GM23338 (cell line): ENCODE data around the gene MESD. TPM values are rescaled to one million over a fixed set of nuclear protein-coding genes. Genes with fewer than 3 reads are reported as not detected.

Experiments
- ATAC-seq: fragments of 200-7000 bp; cut with Tn5 transposase; 3 replicates; pipeline ENCODE4 v1.9.1; 2020
- DNase-seq: peaks from one replicate; pipeline ENCODE4 v3.0.0-alpha.2; 2015; ENCODE audit warnings: low spot score
- H2AFZ ChIP-seq: fragments of 200-600 bp; sonication (generic); 2 replicates; pipeline ENCODE4 v1.8.0; 2016; ENCODE audit warnings: antibody characterized with exemption, mild to moderate bottlenecking, moderate library complexity
- H3F3A ChIP-seq: fragments of 200-600 bp; sonication (generic); replicated peaks from 2 replicates; pipeline ENCODE4 v1.8.0; 2017; ENCODE audit warnings: antibody characterized with exemption, mixed run types, low read depth
- H3K27ac ChIP-seq: fragments of 200-600 bp; sonication (generic); 2 replicates; pipeline ENCODE4 v1.6.1; 2016; ENCODE audit warnings: low read depth
- H3K27me3 ChIP-seq: fragments of 200-600 bp; sonication (generic); 2 replicates; pipeline ENCODE4 v1.8.0; 2016; ENCODE audit warnings: mild to moderate bottlenecking, mixed run types, moderate library complexity; ENCODE audit not compliant: insufficient read depth
- H3K36me3 ChIP-seq: fragments of 200-600 bp; sonication (generic); 2 replicates; pipeline ENCODE4 v1.8.0; 2016; ENCODE audit warnings: mild to moderate bottlenecking; ENCODE audit not compliant: insufficient read depth
- H3K4me1 ChIP-seq: fragments of 200-600 bp; sonication (generic); 2 replicates; pipeline ENCODE4 v1.8.0; 2016; ENCODE audit warnings: mild to moderate bottlenecking, moderate library complexity; ENCODE audit not compliant: insufficient read depth
- H3K4me2 ChIP-seq: fragments of 200-600 bp; sonication (generic); 2 replicates; pipeline ENCODE4 v1.7.1; 2017; ENCODE audit warnings: mixed run types
- H3K4me3 ChIP-seq: fragments of 200-600 bp; sonication (generic); 2 replicates; pipeline ENCODE4 v1.6.1; 2016; ENCODE audit warnings: mixed run types
- H3K79me2 ChIP-seq: fragments of 200-600 bp; sonication (generic); replicated peaks from 2 replicates; pipeline ENCODE4 v1.8.0; 2017; ENCODE audit warnings: mild to moderate bottlenecking; ENCODE audit not compliant: insufficient read depth
- H3K9me2 ChIP-seq: fragments of 200-600 bp; sonication (generic); 2 replicates; pipeline ENCODE4 v1.8.0; 2017; ENCODE audit not compliant: insufficient read depth
- H4K20me1 ChIP-seq: fragments of 200-600 bp; sonication (generic); replicated peaks from 2 replicates; pipeline ENCODE4 v1.8.0; 2017; ENCODE audit warnings: mild to moderate bottlenecking; ENCODE audit not compliant: insufficient read depth
- H3K27ac Mint-ChIP-seq: 2 replicates; pipeline ENCODE4 v1.8.0; 2020; ENCODE audit warnings: inconsistent platforms, mild to moderate bottlenecking, moderate library complexity, mixed read lengths
- H3K27me3 Mint-ChIP-seq: 3 replicates; pipeline ENCODE4 v1.8.0; 2022; ENCODE audit warnings: low read depth, mild to moderate bottlenecking, moderate library complexity, mixed read lengths, inconsistent platforms; ENCODE audit not compliant: insufficient read depth, poor library complexity
- H3K36me3 Mint-ChIP-seq: 3 replicates; pipeline ENCODE4 v1.8.0; 2021; ENCODE audit warnings: low read depth, mild to moderate bottlenecking, inconsistent platforms, moderate library complexity, mixed read lengths
- H3K4me1 Mint-ChIP-seq: 3 replicates; pipeline ENCODE4 v1.8.0; 2020; ENCODE audit warnings: mild to moderate bottlenecking, inconsistent platforms, mixed read lengths
- H3K4me3 Mint-ChIP-seq: 3 replicates; pipeline ENCODE4 v1.8.0; 2021; ENCODE audit warnings: moderate library complexity, mild to moderate bottlenecking, inconsistent platforms, mixed read lengths
- H3K9me3 Mint-ChIP-seq: 3 replicates; pipeline ENCODE4 v1.8.0; 2020; ENCODE audit warnings: moderate library complexity, mild to moderate bottlenecking, inconsistent platforms, mixed read lengths
- CREB1 ChIP-seq: fragments of 250-450 bp; sonication (Bioruptor Pico); IDR thresholded peaks from 2 replicates; pipeline ENCODE4 v1.5.0; 2020; ENCODE audit warnings: low read depth, mild to moderate bottlenecking, moderate library complexity
- JUNB ChIP-seq: IDR thresholded peaks from one replicate; pipeline ENCODE4 v1.6.1; 2016; ENCODE audit warnings: antibody characterized with exemption; ENCODE audit not compliant: unreplicated experiment
- NANOG ChIP-seq: IDR thresholded peaks from 2 replicates; pipeline ENCODE4 v1.6.1; 2016; ENCODE audit warnings: antibody characterized with exemption, borderline replicate concordance
- POLR2AphosphoS5 ChIP-seq: IDR thresholded peaks from 2 replicates; pipeline ENCODE4 v1.6.1; 2016; ENCODE audit warnings: antibody characterized with exemption, low read depth
- ZNF114 ChIP-seq: fragments of 250-450 bp; sonication (Bioruptor Pico); IDR thresholded peaks from 2 replicates; pipeline ENCODE4 v1.5.0; 2020; ENCODE audit warnings: mild to moderate bottlenecking, moderate library complexity
- polyA plus RNA-seq: library from polyadenylated mRNA; unstranded; fragments of >200 nt; fragmentation: Nextera tagmentation; extraction: Ambion mirVana; gene quantifications from 2 replicates; pipeline ENCODE4 v1.2.1, GENCODE V29; 2016
- total RNA-seq: library from RNA; depleted of rRNA; stranded (reverse); fragments of >200 nt; shearing (Covaris generic); gene quantifications from 2 replicates; pipeline ENCODE4 v1.2.3, GENCODE V29; 2014
- TF ChIP-seq, protein P1 (sequence below): IDR thresholded peaks from 2 replicates; pipeline ENCODE4 v1.6.1; 2016; ENCODE audit warnings: antibody characterized with exemption
- TF ChIP-seq, protein P2 (sequence below), 2 experiments: fragments of 200-600 bp in 1 of 2; sonication (generic) in 1 of 2; conservative IDR thresholded peaks; 2 replicates each; pipeline versions ENCODE4 v1.5.1 to v1.6.1; 2016 to 2017; ENCODE audit warnings: antibody characterized with exemption in 2 of 2, low read depth in 2 of 2, mild to moderate bottlenecking in 2 of 2, moderate library complexity in 1 of 2
- TF ChIP-seq, protein P3 (sequence below): fragments of 250-450 bp; sonication (Bioruptor Pico); IDR thresholded peaks from 2 replicates; pipeline ENCODE4 v1.5.0; 2020; ENCODE audit warnings: mild to moderate bottlenecking, moderate library complexity

The MESD gene
- total and polyA plus RNA-seq, 2 experiments from 2014 or later = 25.6 to 52.7 TPM

DNA sequence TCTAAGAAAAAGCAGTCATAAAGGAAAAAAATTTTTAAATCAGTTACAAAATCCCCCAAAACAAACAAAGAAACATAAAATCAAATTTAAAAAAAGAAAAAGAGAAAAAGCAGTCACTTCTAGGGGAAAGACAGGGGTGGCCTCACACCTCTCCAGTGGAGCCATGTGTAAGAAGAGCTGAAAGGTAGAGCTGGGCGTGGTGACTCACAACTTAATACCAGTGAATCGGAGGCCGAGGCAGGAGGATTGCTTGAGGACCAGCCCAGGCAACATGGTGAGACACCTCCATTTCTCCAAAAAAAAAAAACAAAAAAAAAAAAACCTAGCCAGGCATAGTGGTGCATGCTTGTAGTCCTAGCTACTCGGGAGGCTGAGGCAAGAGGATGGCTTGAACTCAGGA is 14.7 kb downstream of the MESD start:
- Histone ChIP-seq H3K79me2 (peaks cover 54% of the 10 kb centered on the region), H3K4me3 (no peak overlapping the region), H3K9me2 (no peaks in the 10 kb centered on the region), H3F3A (no peaks in the 10 kb centered on the region; the same call in 1 of the 2 replicates), H3K36me3 (peaks cover 6% of the 10 kb centered on the region), H3K27ac (no peak overlapping the region), H3K27me3 (no peaks in the 10 kb centered on the region), H3K4me2 (no peak overlapping the region), H4K20me1 (peaks cover 15% of the 10 kb centered on the region; the same call in 1 of the 2 replicates), H2AFZ (no peak overlapping the region), H3K4me1 (peaks cover 21% of the 10 kb centered on the region)
- TF ChIP-seq ZNF114 (CRISPR knock-in tag) (no peak), JUNB (no peak), NANOG (no peak)
- TF ChIP-seq, protein P1, sequence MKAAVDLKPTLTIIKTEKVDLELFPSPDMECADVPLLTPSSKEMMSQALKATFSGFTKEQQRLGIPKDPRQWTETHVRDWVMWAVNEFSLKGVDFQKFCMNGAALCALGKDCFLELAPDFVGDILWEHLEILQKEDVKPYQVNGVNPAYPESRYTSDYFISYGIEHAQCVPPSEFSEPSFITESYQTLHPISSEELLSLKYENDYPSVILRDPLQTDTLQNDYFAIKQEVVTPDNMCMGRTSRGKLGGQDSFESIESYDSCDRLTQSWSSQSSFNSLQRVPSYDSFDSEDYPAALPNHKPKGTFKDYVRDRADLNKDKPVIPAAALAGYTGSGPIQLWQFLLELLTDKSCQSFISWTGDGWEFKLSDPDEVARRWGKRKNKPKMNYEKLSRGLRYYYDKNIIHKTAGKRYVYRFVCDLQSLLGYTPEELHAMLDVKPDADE = no peak
- TF ChIP-seq, protein P2, sequence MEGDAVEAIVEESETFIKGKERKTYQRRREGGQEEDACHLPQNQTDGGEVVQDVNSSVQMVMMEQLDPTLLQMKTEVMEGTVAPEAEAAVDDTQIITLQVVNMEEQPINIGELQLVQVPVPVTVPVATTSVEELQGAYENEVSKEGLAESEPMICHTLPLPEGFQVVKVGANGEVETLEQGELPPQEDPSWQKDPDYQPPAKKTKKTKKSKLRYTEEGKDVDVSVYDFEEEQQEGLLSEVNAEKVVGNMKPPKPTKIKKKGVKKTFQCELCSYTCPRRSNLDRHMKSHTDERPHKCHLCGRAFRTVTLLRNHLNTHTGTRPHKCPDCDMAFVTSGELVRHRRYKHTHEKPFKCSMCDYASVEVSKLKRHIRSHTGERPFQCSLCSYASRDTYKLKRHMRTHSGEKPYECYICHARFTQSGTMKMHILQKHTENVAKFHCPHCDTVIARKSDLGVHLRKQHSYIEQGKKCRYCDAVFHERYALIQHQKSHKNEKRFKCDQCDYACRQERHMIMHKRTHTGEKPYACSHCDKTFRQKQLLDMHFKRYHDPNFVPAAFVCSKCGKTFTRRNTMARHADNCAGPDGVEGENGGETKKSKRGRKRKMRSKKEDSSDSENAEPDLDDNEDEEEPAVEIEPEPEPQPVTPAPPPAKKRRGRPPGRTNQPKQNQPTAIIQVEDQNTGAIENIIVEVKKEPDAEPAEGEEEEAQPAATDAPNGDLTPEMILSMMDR (conservative IDR thresholded peaks at IDR 0.05; ENCODE audit: low read depth in 2 of 2) = no peak
- H3K4me1 Mint-ChIP-seq = peaks cover 50% of the 10 kb centered on the region
- H3K36me3 Mint-ChIP-seq = peaks cover 31% of the 10 kb centered on the region
- H3K27ac Mint-ChIP-seq = no peak overlapping the region
- DNase-seq (no peak), ATAC-seq (no peak)
- no peak overlapping the region for H3K4me3 Mint-ChIP-seq
- H3K9me3 Mint-ChIP-seq = no peaks in the 10 kb centered on the region
- H3K27me3 Mint-ChIP-seq = peaks cover 13% of the 10 kb centered on the region

DNA sequence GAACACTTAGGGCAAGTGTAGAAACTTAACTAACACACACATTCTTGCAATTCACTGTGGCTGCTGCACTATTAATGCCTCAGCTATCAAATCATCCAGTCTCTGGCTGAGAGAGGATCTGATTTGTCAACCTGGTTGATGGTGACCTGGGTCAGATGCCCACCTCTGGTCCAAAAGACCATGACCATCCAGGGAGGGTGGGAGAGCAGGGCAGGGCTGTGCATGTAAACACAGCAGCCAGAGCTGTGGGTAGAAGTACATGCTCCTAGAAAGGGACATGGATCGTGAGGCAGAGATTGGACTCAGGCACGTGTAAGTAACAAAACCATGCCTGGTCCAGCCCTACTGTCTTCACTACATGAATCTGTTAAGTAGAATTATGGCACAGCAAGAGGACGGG is 17.3 kb downstream of the MESD start:
- peaks cover 48% of the 10 kb centered on the region for H3K79me2 ChIP-seq
- H3K4me2 ChIP-seq = no peak overlapping the region
- no peak overlapping the region for H3K4me3 ChIP-seq
- no peaks in the 10 kb centered on the region; the same call in 1 of the 2 replicates for H3F3A ChIP-seq
- no peak overlapping the region for H2AFZ ChIP-seq
- H3K4me1 Mint-ChIP-seq = peaks cover 48% of the 10 kb centered on the region
- peaks cover 14% of the 10 kb centered on the region; the same call in 1 of the 2 replicates for H4K20me1 ChIP-seq
- H3K27me3 ChIP-seq = no peaks in the 10 kb centered on the region
- peaks cover 25% of the 10 kb centered on the region for H3K4me1 ChIP-seq
- no peaks in the 10 kb centered on the region for H3K9me3 Mint-ChIP-seq
- no peak overlapping the region for H3K27ac Mint-ChIP-seq
- no peak for ATAC-seq
- no peaks in the 10 kb centered on the region for H3K9me2 ChIP-seq
- peaks cover 16% of the 10 kb centered on the region for H3K36me3 Mint-ChIP-seq
- H3K27me3 Mint-ChIP-seq = peaks cover 17% of the 10 kb centered on the region
- no peak for DNase-seq
- H3K36me3 ChIP-seq = no peaks in the 10 kb centered on the region; the same call in 1 of the 2 replicates
- H3K27ac ChIP-seq = 0 out of 2 replicates have a peak overlapping the region, but pooled peaks have one; percentile 46
- H3K4me3 Mint-ChIP-seq = no peak overlapping the region
- TF ChIP-seq CREB1 (CRISPR knock-in tag) = no peak
- TF ChIP-seq, protein P1 = no peak
- TF ChIP-seq, protein P3, sequence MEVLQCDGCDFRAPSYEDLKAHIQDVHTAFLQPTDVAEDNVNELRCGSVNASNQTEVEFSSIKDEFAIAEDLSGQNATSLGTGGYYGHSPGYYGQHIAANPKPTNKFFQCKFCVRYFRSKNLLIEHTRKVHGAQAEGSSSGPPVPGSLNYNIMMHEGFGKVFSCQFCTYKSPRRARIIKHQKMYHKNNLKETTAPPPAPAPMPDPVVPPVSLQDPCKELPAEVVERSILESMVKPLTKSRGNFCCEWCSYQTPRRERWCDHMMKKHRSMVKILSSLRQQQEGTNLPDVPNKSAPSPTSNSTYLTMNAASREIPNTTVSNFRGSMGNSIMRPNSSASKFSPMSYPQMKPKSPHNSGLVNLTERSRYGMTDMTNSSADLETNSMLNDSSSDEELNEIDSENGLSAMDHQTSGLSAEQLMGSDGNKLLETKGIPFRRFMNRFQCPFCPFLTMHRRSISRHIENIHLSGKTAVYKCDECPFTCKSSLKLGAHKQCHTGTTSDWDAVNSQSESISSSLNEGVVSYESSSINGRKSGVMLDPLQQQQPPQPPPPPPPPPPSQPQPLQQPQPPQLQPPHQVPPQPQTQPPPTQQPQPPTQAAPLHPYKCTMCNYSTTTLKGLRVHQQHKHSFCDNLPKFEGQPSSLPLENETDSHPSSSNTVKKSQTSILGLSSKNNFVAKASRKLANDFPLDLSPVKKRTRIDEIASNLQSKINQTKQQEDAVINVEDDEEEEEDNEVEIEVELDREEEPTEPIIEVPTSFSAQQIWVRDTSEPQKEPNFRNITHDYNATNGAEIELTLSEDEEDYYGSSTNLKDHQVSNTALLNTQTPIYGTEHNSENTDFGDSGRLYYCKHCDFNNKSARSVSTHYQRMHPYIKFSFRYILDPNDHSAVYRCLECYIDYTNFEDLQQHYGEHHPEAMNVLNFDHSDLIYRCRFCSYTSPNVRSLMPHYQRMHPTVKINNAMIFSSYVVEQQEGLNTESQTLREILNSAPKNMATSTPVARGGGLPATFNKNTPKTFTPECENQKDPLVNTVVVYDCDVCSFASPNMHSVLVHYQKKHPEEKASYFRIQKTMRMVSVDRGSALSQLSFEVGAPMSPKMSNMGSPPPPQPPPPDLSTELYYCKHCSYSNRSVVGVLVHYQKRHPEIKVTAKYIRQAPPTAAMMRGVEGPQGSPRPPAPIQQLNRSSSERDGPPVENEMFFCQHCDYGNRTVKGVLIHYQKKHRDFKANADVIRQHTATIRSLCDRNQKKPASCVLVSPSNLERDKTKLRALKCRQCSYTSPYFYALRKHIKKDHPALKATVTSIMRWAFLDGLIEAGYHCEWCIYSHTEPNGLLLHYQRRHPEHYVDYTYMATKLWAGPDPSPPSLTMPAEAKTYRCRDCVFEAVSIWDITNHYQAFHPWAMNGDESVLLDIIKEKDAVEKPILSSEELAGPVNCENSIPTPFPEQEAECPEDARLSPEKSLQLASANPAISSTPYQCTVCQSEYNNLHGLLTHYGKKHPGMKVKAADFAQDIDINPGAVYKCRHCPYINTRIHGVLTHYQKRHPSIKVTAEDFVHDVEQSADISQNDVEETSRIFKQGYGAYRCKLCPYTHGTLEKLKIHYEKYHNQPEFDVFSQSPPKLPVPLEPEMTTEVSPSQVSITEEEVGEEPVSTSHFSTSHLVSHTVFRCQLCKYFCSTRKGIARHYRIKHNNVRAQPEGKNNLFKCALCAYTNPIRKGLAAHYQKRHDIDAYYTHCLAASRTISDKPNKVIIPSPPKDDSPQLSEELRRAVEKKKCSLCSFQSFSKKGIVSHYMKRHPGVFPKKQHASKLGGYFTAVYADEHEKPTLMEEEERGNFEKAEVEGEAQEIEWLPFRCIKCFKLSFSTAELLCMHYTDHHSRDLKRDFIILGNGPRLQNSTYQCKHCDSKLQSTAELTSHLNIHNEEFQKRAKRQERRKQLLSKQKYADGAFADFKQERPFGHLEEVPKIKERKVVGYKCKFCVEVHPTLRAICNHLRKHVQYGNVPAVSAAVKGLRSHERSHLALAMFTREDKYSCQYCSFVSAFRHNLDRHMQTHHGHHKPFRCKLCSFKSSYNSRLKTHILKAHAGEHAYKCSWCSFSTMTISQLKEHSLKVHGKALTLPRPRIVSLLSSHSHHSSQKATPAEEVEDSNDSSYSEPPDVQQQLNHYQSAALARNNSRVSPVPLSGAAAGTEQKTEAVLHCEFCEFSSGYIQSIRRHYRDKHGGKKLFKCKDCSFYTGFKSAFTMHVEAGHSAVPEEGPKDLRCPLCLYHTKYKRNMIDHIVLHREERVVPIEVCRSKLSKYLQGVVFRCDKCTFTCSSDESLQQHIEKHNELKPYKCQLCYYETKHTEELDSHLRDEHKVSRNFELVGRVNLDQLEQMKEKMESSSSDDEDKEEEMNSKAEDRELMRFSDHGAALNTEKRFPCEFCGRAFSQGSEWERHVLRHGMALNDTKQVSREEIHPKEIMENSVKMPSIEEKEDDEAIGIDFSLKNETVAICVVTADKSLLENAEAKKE = no peak
- TF ChIP-seq POLR2AphosphoS5 = no peak
- TF ChIP-seq, protein P2 (conservative IDR thresholded peaks at IDR 0.05; ENCODE audit: low read depth in 2 of 2) = no peak
